CD8-positive, alpha-beta memory T cell (primary cell): ENCODE measurements around the gene GJB3. TPM values are rescaled to one million over a fixed set of nuclear protein-coding genes. Genes with fewer than 3 reads are reported as not detected.

ENCODE experiments used
- CTCF ChIA-PET: fragments of 350-600 bp; sonication (Branson Sonifier 250); formaldehyde crosslinking; loops from one replicate; lab custom pipeline; 2021; ENCODE audit warnings: antibody characterized with exemption; lab: Charles Lee
- POLR2A ChIA-PET: fragments of 350-600 bp; sonication (Branson Sonifier 250); formaldehyde crosslinking; loops from one replicate; lab custom pipeline; 2021; ENCODE audit warnings: antibody characterized with exemption; lab: Charles Lee
- DNase-seq, 5 donors: peaks; one replicate each; pipeline versions ENCODE4 v3.0.0 to v3.0.0-alpha.2; 2020 to 2022; ENCODE audit warnings: mixed read lengths in 1 of 5
- H3K27ac ChIP-seq: one replicate; pipeline ENCODE4 v1.7.0; 2013; ENCODE audit warnings: low read depth, mild to moderate bottlenecking, low read length, moderate library complexity
- H3K27me3 ChIP-seq: 2 replicates; pipeline ENCODE4 v1.7.0; 2013; ENCODE audit warnings: low read length, mild to moderate bottlenecking; ENCODE audit not compliant: insufficient read depth, poor library complexity, severe bottlenecking
- H3K36me3 ChIP-seq: 2 replicates; pipeline ENCODE4 v1.7.0; 2013; ENCODE audit warnings: mild to moderate bottlenecking, low read length, moderate library complexity; ENCODE audit not compliant: insufficient read depth
- H3K4me1 ChIP-seq: 2 replicates; pipeline ENCODE4 v1.7.0; 2013; ENCODE audit warnings: mild to moderate bottlenecking, low read length, moderate library complexity; ENCODE audit not compliant: insufficient read depth
- H3K4me3 ChIP-seq: 2 replicates; pipeline ENCODE4 v1.7.0; 2013; ENCODE audit warnings: mild to moderate bottlenecking, low read length
- H3K9me3 ChIP-seq: 2 replicates; pipeline ENCODE4 v1.7.0; 2013; ENCODE audit warnings: mild to moderate bottlenecking, low read length
- H3K27ac Mint-ChIP-seq, 8 donors: one replicate each; pipeline ENCODE4 v1.8.0; 2020 to 2021; ENCODE audit warnings: mixed read lengths in 8 of 8, mild to moderate bottlenecking in 6 of 8, inconsistent platforms in 3 of 8, moderate library complexity in 3 of 8
- H3K27me3 Mint-ChIP-seq, 2 donors: one replicate each; pipeline ENCODE4 v1.8.0; 2020 to 2021; ENCODE audit warnings: mixed read lengths in 2 of 2, mild to moderate bottlenecking in 1 of 2, moderate library complexity in 1 of 2
- H3K36me3 Mint-ChIP-seq, 3 donors: one replicate each; pipeline ENCODE4 v1.8.0; 2020 to 2021; ENCODE audit warnings: mixed read lengths in 3 of 3, inconsistent platforms in 1 of 3, mild to moderate bottlenecking in 1 of 3
- H3K4me1 Mint-ChIP-seq, 3 donors: one replicate each; pipeline ENCODE4 v1.8.0; 2020 to 2021; ENCODE audit warnings: mixed read lengths in 3 of 3, inconsistent platforms in 1 of 3, mild to moderate bottlenecking in 1 of 3
- H3K4me3 Mint-ChIP-seq, 7 donors: one replicate each; pipeline ENCODE4 v1.8.0; 2020 to 2021; ENCODE audit warnings: mixed read lengths in 7 of 7, mild to moderate bottlenecking in 6 of 7, moderate library complexity in 4 of 7, inconsistent platforms in 2 of 7
- H3K9me3 Mint-ChIP-seq, 5 donors: one replicate each; pipeline ENCODE4 v1.8.0; 2020 to 2022; ENCODE audit warnings: mixed read lengths in 5 of 5, mild to moderate bottlenecking in 3 of 5, moderate library complexity in 2 of 5, inconsistent platforms in 1 of 5
- polyA plus RNA-seq: library from polyadenylated mRNA; unstranded; fragments of 300-500 nt; fragmentation: Illumina TruSeq; gene quantifications from one replicate; pipeline ENCODE4 v1.2.3, GENCODE V29; 2021
- total RNA-seq, 2 experiments: library from RNA; stranded (reverse); gene quantifications; one replicate each; pipeline ENCODE4 v1.2.3, GENCODE V29; 2021

The GJB3 gene
- total and polyA plus RNA-seq, 3 experiments from 2014 or later, result not detected

DNA sequence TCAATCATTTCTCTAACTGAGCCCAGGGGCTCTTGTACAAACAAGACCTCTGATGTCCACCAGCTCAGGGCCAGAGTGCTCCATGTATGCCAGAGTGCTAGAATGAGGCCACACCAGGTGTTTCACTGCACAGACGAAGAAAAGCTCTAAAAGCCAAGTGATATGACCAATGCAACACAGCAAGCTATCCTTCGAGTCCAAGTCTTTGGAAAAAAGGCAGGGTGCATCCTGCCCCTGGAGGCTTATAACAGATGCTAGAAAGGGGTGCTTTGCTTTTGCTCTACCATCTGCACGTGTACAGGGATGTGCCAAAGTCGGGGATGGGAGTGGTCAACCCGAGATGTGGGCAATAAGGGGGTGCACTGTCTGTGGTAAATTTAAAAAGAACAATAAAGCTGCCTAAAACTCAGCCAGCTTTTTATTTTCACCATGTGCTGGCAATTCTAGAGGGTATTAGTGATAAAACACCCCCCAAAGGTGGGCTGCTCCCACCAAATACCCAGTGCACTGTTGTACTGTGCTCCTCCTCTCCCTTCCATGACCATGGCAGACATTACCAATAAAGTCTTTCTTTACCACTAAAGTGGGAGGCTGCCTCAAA lies 46.4 kb downstream of the GJB3 start:
- Mint-ChIP-seq H3K36me3 (peaks cover under 1 to 3% (median under 1%) of the 10 kb centered on the region in 3 donors), H3K9me3 (no peaks in the 10 kb centered on the region), H3K27me3 (peaks cover 0 to 2% of the 10 kb centered on the region in 2 donors), H3K4me3 (no peak overlapping the region), H3K27ac (peak overlapping the region in 1 of 8 donors; percentile 29), H3K4me1 (no peaks in the 10 kb centered on the region)
- POLR2A ChIA-PET, result no interaction called here
- no peaks in the 10 kb centered on the region for H3K36me3 ChIP-seq
- H3K27me3 ChIP-seq, result no peaks in the 10 kb centered on the region
- H3K27ac ChIP-seq, result no peak overlapping the region
- H3K4me3 ChIP-seq, result no peak overlapping the region
- DNase-seq, result no peak
- no peaks in the 10 kb centered on the region for H3K9me3 ChIP-seq
- CTCF ChIA-PET, result no interaction called here
- H3K4me1 ChIP-seq, result no peaks in the 10 kb centered on the region

- no peaks in the 10 kb centered on the region for H3K4me1 Mint-ChIP-seq
- H3K9me3 Mint-ChIP-seq, result no peaks in the 10 kb centered on the region
- no peaks in the 10 kb centered on the region for H3K9me3 ChIP-seq
- no peak for DNase-seq
- H3K27me3 Mint-ChIP-seq, result peaks cover 0 to 2% of the 10 kb centered on the region in 2 donors
- H3K27ac Mint-ChIP-seq, result no peak overlapping the region
- no peak overlapping the region for H3K4me3 Mint-ChIP-seq
- H3K27me3 ChIP-seq, result no peaks in the 10 kb centered on the region
- POLR2A ChIA-PET, result no interaction called here
- H3K27ac ChIP-seq, result no peak overlapping the region
- no peak overlapping the region for H3K4me3 ChIP-seq
- H3K4me1 ChIP-seq, result no peaks in the 10 kb centered on the region
- no peaks in the 10 kb centered on the region for H3K36me3 ChIP-seq
- peaks cover 1 to 7% (median 6%) of the 10 kb centered on the region in 3 donors for H3K36me3 Mint-ChIP-seq
- CTCF ChIA-PET, result no interaction called here
These were observed 47.6 kb downstream of the GJB3 start for GRCh38 chr1:34828611-34829010.

DNA sequence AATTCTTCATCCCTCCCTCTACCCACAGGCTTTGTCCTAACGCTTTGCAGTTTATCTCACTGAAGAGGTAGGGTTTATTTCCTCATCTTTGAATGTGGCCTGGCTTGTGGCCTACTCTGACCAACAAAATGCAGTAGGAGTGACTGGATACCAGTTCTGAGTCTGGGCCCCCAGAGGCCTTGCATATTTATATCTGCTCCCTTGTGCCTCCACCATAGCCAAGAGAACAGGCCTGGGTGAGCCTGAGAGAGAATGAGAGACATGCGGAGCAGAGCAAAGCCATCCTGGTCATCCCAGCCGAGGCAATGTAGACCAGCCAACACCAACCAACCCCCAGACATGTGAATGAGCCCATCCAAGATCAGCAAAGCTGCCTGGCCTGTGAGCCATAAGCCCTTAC lies 48.2 kb downstream of the GJB3 start:
- Histone ChIP-seq H3K9me3 (no peaks in the 10 kb centered on the region), H3K36me3 (no peaks in the 10 kb centered on the region), H3K4me1 (no peaks in the 10 kb centered on the region), H3K27ac (no peak overlapping the region), H3K27me3 (no peaks in the 10 kb centered on the region), H3K4me3 (no peak overlapping the region)
- Mint-ChIP-seq H3K36me3 (peaks cover 1 to 7% (median 4%) of the 10 kb centered on the region in 3 donors), H3K4me1 (no peaks in the 10 kb centered on the region), H3K9me3 (no peaks in the 10 kb centered on the region), H3K4me3 (no peak overlapping the region), H3K27me3 (peaks cover 0 to 2% of the 10 kb centered on the region in 2 donors), H3K27ac (no peak overlapping the region)
- no peak for DNase-seq
- ChIA-PET CTCF (no interaction called here), POLR2A (no interaction called here)

GRCh38 chr1:34831721-34832246 lies 50.8 kb downstream of the GJB3 start:
- no peak overlapping the region for H3K27ac ChIP-seq
- DNase-seq, result no peak
- ChIA-PET POLR2A (no interaction called here), CTCF (interaction anchor here (1.7 kb wide), 1 partner anchor 21 kb away, joined by 6 read pairs; no protein-coding TSS in a partner anchor)
- no peak overlapping the region for H3K4me3 ChIP-seq
- H3K27me3 ChIP-seq, result no peaks in the 10 kb centered on the region
- Mint-ChIP-seq H3K27ac (peak overlapping the region in 1 of 8 donors; percentile 52), H3K4me3 (no peak overlapping the region), H3K27me3 (peaks cover 0 to under 1% of the 10 kb centered on the region in 2 donors), H3K9me3 (no peaks in the 10 kb centered on the region), H3K36me3 (peaks cover 1 to 8% (median 7%) of the 10 kb centered on the region in 3 donors), H3K4me1 (peaks cover 0 to 2% (median 0%) of the 10 kb centered on the region in 3 donors)
- H3K4me1 ChIP-seq, result no peaks in the 10 kb centered on the region
- no peaks in the 10 kb centered on the region for H3K36me3 ChIP-seq
- no peaks in the 10 kb centered on the region for H3K9me3 ChIP-seq

DNA sequence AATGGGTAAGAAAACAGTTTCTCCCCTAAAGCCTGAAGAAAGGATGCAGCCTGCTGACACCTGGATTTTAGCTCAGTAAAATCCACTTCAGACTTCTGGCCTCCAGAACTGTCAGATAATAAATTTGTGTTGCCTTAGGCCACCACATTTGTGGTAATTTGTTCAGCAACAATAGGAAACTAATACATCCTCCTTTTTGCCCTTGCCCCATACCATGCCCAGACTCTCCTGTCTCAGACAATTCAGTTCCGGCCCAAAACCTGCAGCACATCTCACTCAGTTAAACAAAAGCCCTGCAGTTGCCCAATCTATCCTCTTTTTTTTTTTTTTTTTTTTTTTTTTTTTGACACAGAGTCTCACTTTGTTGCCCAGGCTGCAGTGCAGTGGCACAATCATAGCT lies 52.7 kb downstream of the GJB3 start:
- Histone ChIP-seq H3K36me3 (no peaks in the 10 kb centered on the region), H3K27ac (no peak overlapping the region)

More for the DNA sequence above, 52.7 kb downstream of the GJB3 start:
- Histone ChIP-seq H3K27me3 (no peaks in the 10 kb centered on the region), H3K9me3 (no peaks in the 10 kb centered on the region), H3K4me3 (no peak overlapping the region), H3K4me1 (no peaks in the 10 kb centered on the region)
- Mint-ChIP-seq H3K4me3 (no peak overlapping the region), H3K27ac (peak overlapping the region in 1 of 8 donors; percentile 9), H3K9me3 (no peaks in the 10 kb centered on the region), H3K27me3 (peaks cover 0 to 2% of the 10 kb centered on the region in 2 donors), H3K4me1 (peaks cover 0 to 2% (median 0%) of the 10 kb centered on the region in 3 donors), H3K36me3 (peaks cover 1 to 8% (median 7%) of the 10 kb centered on the region in 3 donors)
- no peak for DNase-seq
- ChIA-PET POLR2A (no interaction called here), CTCF (no interaction called here)

Other genes starting within 250 kb of the GJB3 start
- gene GJB5, start 26.2 kb upstream of the GJB3 start, total RNA-seq, result not detected
- gene GJB5, start 26.2 kb upstream of the GJB3 start, polyA plus RNA-seq, result not detected
- gene GJB4, start 21.5 kb upstream of the GJB3 start, total RNA-seq, result not detected
- not detected for gene GJB4, start 21.5 kb upstream of the GJB3 start, polyA plus RNA-seq
- gene GJA4, start 11.8 kb downstream of the GJB3 start, total RNA-seq, result not detected
- not detected for gene GJA4, start 11.8 kb downstream of the GJB3 start, polyA plus RNA-seq
- gene SMIM12, start 78.5 kb downstream of the GJB3 start, total RNA-seq, result 10 to 100 TPM; 76.3 to 79.1 TPM
- gene SMIM12, start 78.5 kb downstream of the GJB3 start, polyA plus RNA-seq, result 92.7 TPM
- under 1 TPM; 0.59 to 0.82 TPM for gene DLGAP3, start 148.4 kb downstream of the GJB3 start, total RNA-seq
- not detected for gene DLGAP3, start 148.4 kb downstream of the GJB3 start, polyA plus RNA-seq
- gene TMEM35B, start 204.1 kb downstream of the GJB3 start, total RNA-seq, result 10 to 100 TPM; 31.3 to 32.0 TPM
- gene TMEM35B, start 204.1 kb downstream of the GJB3 start, polyA plus RNA-seq, result 237 TPM